Fibroblast of pulmonary artery (primary cell): ENCODE data around the gene GPR137B.

Experiments used
- DNase-seq: peaks from one replicate; pipeline ENCODE4 v3.0.0-alpha.2; 2010; ENCODE audit warnings: low read depth
- H3K4me3 ChIP-seq: replicated peaks from 2 replicates; pipeline ENCODE4 v1.5.1; 2011; ENCODE audit warnings: low read depth, mild to moderate bottlenecking, control low read depth, low read length, moderate library complexity
- TF ChIP-seq, protein P1 (sequence below): IDR thresholded peaks from 2 replicates; pipeline ENCODE4 v1.5.1; 2011; ENCODE audit warnings: mild to moderate bottlenecking, control low read depth, low read length, inconsistent platforms; ENCODE audit errors: missing control alignments

The GPR137B gene

DNA sequence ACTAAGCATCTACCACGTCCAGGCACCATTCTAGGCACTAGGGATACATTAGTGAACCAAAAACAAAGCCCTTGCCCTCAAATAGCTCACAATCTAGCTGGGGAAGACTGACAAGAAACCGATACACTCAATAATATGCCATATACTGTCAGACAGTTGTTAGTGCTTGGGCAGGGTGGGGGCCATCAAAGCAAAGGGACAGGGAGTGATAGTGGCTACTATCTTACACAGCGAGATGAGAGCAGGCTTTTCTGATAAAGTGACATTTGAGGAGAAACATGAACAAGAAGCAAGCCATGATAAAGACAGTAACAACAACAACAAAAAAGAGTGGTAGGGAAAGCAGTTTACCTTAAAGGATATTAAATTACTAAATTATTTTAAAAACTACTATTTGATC, 98.3 kb downstream of the GPR137B start:
- DNase-seq: no peak
- no peak overlapping the region for H3K4me3 ChIP-seq
- TF ChIP-seq, protein P1, sequence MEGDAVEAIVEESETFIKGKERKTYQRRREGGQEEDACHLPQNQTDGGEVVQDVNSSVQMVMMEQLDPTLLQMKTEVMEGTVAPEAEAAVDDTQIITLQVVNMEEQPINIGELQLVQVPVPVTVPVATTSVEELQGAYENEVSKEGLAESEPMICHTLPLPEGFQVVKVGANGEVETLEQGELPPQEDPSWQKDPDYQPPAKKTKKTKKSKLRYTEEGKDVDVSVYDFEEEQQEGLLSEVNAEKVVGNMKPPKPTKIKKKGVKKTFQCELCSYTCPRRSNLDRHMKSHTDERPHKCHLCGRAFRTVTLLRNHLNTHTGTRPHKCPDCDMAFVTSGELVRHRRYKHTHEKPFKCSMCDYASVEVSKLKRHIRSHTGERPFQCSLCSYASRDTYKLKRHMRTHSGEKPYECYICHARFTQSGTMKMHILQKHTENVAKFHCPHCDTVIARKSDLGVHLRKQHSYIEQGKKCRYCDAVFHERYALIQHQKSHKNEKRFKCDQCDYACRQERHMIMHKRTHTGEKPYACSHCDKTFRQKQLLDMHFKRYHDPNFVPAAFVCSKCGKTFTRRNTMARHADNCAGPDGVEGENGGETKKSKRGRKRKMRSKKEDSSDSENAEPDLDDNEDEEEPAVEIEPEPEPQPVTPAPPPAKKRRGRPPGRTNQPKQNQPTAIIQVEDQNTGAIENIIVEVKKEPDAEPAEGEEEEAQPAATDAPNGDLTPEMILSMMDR: no peak

DNA sequence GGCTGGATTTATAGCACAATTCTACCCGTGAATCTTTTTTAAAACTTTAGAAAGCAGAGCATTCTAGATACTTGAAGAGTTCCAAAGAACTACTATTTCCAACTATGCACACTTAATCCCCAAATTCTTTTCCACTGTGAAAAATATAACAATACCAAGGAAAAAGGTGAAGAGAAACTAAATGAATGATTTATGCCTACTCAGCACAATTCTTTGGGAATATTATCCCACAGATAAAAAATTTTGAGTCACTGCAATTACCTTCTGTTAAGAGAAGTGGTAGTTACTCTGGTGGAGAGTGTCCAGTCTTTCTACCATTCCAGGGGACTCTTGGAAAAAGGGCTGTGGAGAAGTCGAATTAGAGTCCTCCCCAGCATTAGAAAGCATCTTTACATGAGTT, 100.2 kb downstream of the GPR137B start:
- TF ChIP-seq, protein P1: no peak
- H3K4me3 ChIP-seq: no peak overlapping the region
- DNase-seq: no peak

GRCh38 chr1:236247286-236247685, 104.9 kb downstream of the GPR137B start:
- H3K4me3 ChIP-seq: no peak overlapping the region
- no peak for DNase-seq
- TF ChIP-seq, protein P1: no peak

DNA sequence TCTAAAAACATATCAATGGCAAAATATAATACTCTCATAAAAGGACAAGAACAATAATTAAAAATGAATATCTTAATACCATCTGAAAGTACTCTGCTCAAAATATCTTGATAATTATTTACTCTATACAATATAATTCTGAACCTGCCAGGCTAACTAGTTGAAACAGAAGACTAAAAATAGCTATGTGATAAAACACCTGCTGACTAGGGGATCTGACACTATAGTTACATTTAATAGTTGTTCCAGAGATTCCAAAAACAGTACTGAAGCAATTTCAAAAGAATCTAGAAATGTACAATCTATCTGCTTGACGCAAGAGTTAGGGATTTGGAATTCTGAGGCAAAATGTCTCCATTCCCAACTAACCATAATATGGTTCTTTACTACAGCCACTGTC, 109.2 kb downstream of the GPR137B start:
- no peak for DNase-seq
- TF ChIP-seq, protein P1: no peak
- no peak overlapping the region for H3K4me3 ChIP-seq

GRCh38 chr1:236253119-236253518, 110.8 kb downstream of the GPR137B start:
- no peak for DNase-seq
- no peak overlapping the region for H3K4me3 ChIP-seq
- TF ChIP-seq, protein P1: no peak

- H3K4me3 ChIP-seq: no peak overlapping the region
- TF ChIP-seq, protein P1: no peak
- no peak for DNase-seq
Observed at GRCh38 chr1:236253918-236254637, 111.7 kb downstream of the GPR137B start.

GRCh38 chr1:236257216-236257615, 114.9 kb downstream of the GPR137B start:
- peak; percentile 3 for DNase-seq
- H3K4me3 ChIP-seq: no peak overlapping the region
- TF ChIP-seq, protein P1: no peak
